Stimulated activated CD8-positive, alpha-beta memory T cell treated with anti-CD3 and anti-CD28 coated beads, Interleukin-15, amount 100 ng/mL, for 48 hours (primary cell): ENCODE measurements around the gene SENP1.

Experiments
- DNase-seq, 2 donors: peaks; one replicate each; pipeline ENCODE4 v3.0.0-alpha.2; 2020; ENCODE audit warnings: low read depth in 2 of 2

SENP1 gene

DNA sequence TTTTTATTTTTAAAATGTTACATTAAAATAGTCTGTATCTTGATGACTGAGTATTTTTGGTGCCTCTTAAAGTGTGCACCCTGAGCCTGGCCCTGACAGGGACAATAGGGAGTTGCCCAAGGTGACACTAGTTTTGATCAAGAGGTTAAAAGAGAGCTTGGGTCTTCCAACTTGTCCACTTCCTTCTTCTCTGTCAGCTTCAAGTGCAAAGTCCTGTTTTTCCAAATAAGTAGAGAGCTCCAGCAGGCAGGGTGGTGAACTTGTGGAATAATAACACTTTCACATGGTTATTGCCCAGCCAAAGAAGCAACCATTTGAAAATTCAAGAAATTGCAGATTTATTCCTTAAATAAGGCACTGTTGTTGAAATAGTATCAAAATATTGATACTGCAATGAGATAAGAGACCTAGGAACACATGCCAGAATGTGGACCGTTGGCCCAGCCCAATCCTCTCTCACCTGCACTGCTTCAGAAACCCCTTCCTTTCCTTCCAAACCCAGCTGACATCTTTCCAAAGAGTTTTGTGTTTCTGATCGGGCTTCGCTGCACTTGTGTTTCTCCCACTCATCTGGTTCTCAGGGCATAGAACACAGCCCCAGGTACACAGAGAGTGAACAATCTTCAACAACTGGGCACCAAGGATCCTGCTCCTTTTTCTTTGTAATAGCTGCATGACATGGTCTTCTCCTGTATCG lies 87.8 kb downstream of the SENP1 start:
- DNase-seq: no peak

GRCh38 chr12:48017496-48017895 lies 88.4 kb downstream of the SENP1 start:
- no peak for DNase-seq

GRCh38 chr12:48016373-48017020 lies 89.4 kb downstream of the SENP1 start:
- DNase-seq: no peak

DNA sequence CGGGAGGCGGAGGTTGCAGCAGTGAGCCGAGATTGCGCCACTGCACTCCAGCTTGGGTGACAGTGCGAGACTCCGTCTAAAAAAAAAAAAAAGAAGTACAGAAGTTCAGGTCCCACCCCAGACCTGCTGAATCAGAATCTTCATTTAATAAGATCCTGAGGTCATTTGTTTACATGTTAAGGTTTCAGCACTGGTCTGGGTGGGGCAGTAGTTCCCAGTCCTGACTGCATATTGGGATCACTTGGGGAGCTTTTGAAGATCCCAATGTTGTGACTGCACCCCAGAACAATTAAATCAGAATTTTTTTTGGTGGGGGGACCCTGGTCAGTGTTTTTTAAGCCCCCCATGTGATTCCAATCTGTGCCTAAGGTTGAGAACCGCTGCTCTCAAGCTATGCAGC lies 89.9 kb downstream of the SENP1 start:
- no peak for DNase-seq

GRCh38 chr12:48015129-48015528 lies 90.8 kb downstream of the SENP1 start:
- no peak for DNase-seq

DNA sequence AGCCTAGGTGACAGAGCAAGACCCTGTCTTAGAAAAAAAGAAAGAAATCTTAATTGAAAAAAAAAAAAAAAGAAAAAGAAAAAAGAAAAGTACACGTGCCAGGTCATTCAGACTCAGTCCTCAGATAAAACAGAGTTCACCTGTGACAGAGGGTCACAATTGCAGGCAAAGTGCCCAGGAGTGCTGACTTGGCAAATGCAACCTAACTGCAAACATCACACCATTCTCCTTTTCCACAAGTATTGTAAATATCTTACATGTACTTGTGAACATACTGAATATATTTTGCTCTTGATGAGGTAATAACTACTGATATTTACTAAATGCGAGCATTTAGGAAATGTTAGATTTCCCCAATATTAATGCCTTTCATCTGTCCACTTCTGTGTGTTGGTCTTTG lies 92.6 kb downstream of the SENP1 start:
- no peak for DNase-seq

DNA sequence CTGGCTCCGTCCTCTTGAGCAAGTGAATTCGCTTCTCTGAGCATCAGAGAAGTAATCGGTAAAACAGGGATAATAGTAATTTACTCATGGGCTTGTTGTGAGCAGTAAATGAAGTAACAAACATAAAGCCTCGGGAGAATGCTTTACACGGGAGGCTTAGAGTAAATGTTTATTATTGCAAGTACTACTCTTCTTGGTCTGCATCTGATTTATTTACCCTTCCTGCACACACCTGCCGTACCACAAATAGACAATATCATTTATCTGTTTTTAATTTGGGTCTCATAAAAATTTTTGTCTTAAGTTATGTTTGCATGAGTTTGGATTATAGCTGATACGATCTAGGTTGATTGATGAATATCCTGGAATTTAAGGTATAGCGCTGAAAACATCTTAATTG lies 93.8 kb downstream of the SENP1 start:
- no peak for DNase-seq

GRCh38 chr12:48010366-48010970 lies 95.4 kb downstream of the SENP1 start:
- DNase-seq: no peak

DNA sequence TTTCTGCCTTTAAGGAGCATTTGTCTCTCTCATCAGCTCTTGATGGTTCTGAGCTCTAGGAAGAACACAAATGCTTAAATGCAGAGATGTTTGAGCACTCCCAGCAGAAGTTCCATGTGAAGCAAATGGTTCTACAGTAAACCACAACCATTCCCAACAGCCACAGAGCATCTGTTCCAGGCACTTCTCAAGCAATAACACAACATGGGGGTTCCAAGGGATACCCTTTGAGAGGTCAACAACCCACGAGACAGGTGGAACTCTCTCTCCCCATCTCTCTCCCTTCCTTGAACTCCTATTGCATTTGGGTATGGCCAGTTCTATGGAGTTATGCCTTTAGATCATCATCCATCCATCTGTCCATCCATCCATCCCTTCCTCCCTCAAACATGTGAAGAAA lies 96.4 kb downstream of the SENP1 start:
- DNase-seq: no peak

GRCh38 chr12:48008950-48009349 lies 96.9 kb downstream of the SENP1 start:
- DNase-seq: no peak

DNA sequence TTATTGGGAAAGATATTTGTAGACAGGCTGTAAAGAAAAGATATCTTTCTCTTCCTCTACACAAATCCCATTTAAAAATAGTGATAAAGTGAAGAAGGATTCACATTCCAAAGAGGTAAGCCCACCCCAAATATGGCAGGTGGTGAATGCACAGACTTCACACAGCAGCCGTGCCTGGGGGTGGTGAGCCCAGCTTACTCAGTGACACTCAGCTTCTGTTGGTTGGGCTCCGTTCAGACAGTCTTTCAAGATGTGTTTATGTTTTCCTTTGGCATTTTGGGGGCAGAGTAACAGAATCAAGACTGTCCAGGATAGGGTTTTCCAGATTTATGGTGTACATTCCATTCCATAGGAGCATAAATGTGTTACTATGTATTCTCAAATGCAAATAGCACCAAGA lies 97.5 kb downstream of the SENP1 start:
- DNase-seq: no peak

DNA sequence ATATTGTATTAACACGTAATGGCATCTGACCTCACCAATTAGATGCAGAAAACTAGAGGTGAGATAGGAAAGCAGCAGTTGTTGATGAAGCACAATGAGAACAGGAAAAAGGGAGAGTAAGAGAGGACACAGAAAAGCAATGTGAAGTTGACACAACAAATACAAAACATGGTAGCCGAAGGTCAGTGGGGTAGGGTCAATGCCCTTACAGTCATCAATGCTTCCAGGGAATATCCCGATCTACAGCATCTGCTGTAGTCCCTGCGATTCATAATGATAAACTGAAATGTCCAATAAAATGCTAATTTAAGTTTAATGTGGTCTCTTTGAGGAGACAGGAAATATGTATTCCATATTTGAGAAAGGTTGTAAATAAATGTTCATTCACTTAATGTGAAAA lies 98.7 kb downstream of the SENP1 start:
- DNase-seq: no peak

- no peak for DNase-seq
Observed at GRCh38 chr12:48005750-48006021, 100.2 kb downstream of the SENP1 start.

DNA sequence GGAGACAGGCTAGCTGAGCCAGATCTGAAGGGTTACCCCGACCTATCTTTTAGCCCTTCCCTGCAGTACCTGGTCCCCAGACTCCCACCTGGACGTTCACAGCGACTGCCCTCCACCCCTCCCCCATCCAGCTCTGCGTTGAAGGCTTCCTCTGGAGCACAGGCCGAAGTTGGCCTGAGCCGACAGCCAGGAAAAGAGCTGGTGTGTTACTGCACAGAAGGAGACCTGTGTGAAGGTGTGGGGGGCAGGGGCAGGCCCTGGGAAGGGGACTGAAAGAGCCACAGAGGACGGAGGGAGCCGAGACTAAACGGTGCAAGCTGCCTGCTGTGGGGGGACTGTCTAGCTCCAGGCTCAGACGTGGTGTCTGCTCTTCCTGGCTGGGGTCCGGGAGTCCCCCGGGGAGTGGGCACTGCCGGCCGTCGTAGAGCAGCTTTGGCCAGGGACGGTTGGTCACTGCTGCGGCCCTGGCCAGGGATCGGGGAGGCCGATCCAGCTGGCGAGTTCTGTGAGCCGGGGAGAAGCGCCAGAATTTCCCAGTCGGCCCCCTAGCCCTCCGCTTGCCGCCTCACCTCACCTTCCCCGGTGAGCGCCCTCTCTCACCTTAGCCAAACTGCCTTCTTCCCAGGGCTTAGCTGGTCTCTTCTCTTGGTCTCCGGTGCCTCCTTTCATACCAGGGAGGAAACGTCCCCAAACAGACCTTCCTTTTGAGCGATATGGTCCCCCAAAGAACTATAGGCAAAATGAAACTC lies 100.7 kb downstream of the SENP1 start:
- DNase-seq: no peak

DNA sequence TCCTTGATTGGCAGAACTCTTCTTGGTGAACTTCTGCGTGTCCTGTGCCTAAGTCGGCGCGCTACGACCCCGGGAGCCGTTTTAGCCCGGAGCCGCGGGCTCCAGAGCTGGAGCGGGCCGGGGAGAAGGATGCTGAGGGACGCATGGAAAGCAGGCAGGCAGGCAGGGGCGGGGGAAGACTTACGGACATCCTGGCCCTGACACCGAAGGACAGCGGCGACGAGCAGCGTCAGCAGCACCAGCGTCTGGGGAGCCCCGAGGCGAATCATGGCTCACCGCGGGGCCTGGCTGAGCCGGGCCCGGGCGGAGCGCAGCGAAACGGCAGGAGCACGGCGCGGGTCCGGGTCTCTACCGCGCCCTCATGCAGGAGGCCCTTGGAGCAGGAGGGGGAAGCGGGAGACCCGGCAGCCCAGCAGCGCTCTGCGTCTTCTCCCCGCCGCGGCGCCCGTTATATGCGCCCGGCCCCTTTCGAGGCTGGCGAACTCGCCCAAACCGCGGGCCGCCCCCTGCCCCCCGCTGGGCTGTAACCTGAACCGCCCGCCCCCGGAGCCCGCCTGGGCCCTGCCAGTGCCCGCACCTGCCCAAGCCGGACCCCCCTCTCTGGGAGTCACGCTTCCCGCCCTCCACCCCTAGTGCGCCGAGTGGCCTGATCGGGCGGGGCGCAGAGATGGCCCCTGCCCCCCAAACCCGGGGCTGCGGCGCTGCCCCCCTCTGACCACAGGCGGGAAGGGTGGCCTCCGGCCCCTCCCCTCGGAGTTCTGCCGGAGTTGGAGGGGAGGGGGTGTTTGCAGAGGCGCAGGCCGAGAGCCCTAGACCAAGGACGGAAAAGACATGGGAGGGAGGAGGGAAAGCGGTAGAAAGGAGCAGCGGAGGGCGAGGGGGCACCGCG lies 101.6 kb downstream of the SENP1 start, which contains the start of gene COL2A1:
Gene COL2A1 (minus strand): TSS at position 424 of the 889 bp plus-strand sequence. CDS start 155 bp downstream, at position 269.
- DNase-seq: no peak

GRCh38 chr12:48003226-48004052 lies 102.4 kb downstream of the SENP1 start:
- no peak for DNase-seq

DNA sequence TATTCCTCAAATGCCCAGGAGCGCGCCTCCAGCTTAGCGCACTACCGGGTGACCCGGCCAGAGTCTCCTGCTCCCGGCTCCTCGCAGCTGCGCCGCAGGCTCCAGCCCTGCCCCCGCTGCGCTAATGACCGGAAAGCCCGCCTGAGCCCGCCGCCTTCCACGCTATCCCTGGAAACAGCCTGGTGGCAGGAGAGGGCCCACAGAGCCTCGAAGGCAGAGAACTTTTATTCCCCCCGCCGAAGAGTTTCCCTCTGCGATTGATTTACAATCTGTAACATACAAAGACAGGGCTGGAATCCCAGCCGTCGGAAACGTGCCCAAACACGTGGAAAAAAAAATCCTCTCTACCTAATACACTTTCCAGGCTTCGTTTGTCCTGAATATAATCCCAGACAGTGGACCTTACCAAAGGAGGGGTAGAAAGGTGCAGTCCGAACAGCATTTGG lies 103.1 kb downstream of the SENP1 start:
- no peak for DNase-seq

GRCh38 chr12:48002414-48002730 lies 103.5 kb downstream of the SENP1 start:
- DNase-seq: no peak

DNA sequence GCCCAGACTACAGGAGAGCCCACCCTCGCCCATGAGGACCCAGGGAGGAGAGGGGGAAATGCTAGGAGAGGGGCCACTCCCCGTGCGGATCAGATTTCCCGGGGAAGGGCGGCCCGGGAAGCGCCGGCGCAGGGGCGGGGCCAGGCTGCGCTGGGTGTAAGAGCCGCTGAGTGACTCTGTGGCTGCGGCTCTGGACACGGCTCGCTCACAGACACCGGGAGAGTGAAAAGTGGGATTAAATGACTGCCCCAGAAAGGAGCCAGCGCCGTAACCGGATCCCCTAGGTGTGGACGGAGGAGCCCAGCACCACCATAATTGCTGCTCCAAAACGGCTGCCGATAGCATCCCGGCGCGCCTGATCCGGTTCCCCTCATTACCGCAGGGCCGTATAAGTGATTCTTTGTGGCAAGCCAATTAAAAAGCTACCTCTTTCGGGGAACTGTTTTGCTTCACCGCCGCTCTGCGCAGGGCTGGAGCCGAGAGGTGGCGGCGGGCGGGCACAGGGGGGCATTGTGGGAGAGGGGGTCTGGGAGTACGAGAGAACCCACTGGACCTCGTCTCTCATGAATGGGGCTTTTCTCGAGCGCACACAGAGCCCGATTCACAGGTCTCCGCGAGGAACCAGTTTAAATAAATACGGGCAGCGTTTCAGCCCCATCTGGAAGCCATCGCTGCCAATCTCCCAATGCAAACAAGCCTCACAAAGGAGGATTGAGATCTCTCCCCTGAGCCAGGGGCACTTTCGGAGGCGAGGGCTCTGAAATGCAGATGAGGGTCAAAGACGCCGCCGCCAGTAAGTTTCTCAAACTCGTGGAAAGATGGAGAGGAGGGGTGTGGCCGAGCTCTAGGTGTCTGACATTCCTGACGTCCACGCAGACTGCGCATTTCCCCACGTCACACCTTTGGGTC lies 104.1 kb downstream of the SENP1 start:
- DNase-seq: no peak
